ENCODE measurements around the gene TRIM72.
"Not testable (repeated sequence)": the region's sequence is repeated elsewhere in the genome, so short reads cannot be mapped to it uniquely, and the experiment has no call there.

DNA sequence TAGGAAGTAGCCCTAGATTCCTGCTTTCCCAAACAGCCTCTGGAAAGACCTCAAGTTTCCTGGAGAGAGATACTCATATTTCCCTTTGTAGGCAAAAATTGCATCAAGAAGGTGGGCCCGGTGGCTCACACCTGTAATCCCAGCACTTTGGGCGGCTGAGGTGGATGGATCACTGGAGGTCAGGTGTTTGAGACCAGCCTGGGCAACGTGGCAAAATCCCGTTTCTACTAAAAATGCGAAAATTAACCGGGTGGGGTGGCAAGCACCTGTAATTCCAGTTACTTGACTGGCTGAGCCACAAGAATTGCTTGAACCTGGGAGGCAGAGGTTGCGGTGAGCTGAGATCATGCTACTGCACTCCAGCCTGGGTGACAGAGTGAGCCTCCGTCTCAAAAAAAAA lies 13.8 kb upstream of the TRIM72 start:
- TF ChIP-seq POLR2A, CTCF (IDR thresholded peaks at IDR 0.05): not testable (repeated sequence)
